ENCODE measurements around the gene NTHL1. TPM values are rescaled to one million over a fixed set of nuclear protein-coding genes. Genes with fewer than 3 reads are reported as not detected.

The NTHL1 gene
- total RNA-seq, 1 experiment from 2014 or later, result 51.6 TPM

GRCh38 chr16:2058420-2058819 is 10.8 kb upstream of the NTHL1 start:
- Histone ChIP-seq H3K36me3 (ENCODE audit: insufficient read depth, low read length, poor library complexity, severe bottlenecking) (no peaks in the 10 kb centered on the region), H3K9me3 (ENCODE audit: low read depth, low read length, poor library complexity, severe bottlenecking) (no peaks in the 10 kb centered on the region), H3K27ac (ENCODE audit: low read depth, low read length, poor library complexity, severe bottlenecking) (no peak overlapping the region), H3K27me3 (replicated peaks; ENCODE audit: insufficient read depth, low read depth, low read length, poor library complexity) (no peaks in the 10 kb centered on the region), H3K4me1 (ENCODE audit: insufficient read depth, low read length, poor library complexity, severe bottlenecking) (no peaks in the 10 kb centered on the region), H3K4me3 (ENCODE audit: low read depth, low read length, poor library complexity, severe bottlenecking) (no peak overlapping the region)
- ChIA-PET POLR2A (ENCODE audit: low non-redundant PET) (interaction anchor here (0.6 kb wide), 1 partner anchor 10 kb away, joined by 4 read pairs; no protein-coding TSS in a partner anchor), CTCF (no interaction called here)
- TF ChIP-seq CTCF (conservative IDR thresholded peaks at IDR 0.05; ENCODE audit: low read depth, low read length), result no peak
- no peak for TF ChIP-seq EZH2 (IDR thresholded peaks at IDR 0.05; ENCODE audit: borderline replicate concordance, low read depth, low read length, poor library complexity, severe bottlenecking)
- intact Hi-C loops (cut with micrococcal nuclease; ENCODE audit: unreplicated experiment), result no loop called here
- no peak for DNase-seq (ENCODE audit: low spot score)
- no TSS peak for BruUV-seq (replicated peaks)

GRCh38 chr16:2057438-2057837 is 9.8 kb upstream of the NTHL1 start:
- H3K27ac ChIP-seq (ENCODE audit: low read depth, low read length, poor library complexity, severe bottlenecking), result no peak overlapping the region
- BruUV-seq (replicated peaks), result no TSS peak
- peaks cover under 1% of the 10 kb centered on the region for H3K36me3 ChIP-seq (ENCODE audit: insufficient read depth, low read length, poor library complexity, severe bottlenecking)
- POLR2A ChIA-PET (ENCODE audit: low non-redundant PET), result no interaction called here
- no peak overlapping the region for H3K4me3 ChIP-seq (ENCODE audit: low read depth, low read length, poor library complexity, severe bottlenecking)
- DNase-seq (ENCODE audit: low spot score), result no peak
- no peaks in the 10 kb centered on the region for H3K4me1 ChIP-seq (ENCODE audit: insufficient read depth, low read length, poor library complexity, severe bottlenecking)
- H3K9me3 ChIP-seq (ENCODE audit: low read depth, low read length, poor library complexity, severe bottlenecking), result no peaks in the 10 kb centered on the region
- TF ChIP-seq EZH2 (IDR thresholded peaks at IDR 0.05; ENCODE audit: borderline replicate concordance, low read depth, low read length, poor library complexity, severe bottlenecking) (no peak), CTCF (conservative IDR thresholded peaks at IDR 0.05; ENCODE audit: low read depth, low read length) (no peak)
- intact Hi-C loops (cut with micrococcal nuclease; ENCODE audit: unreplicated experiment), result no loop called here
- no peaks in the 10 kb centered on the region for H3K27me3 ChIP-seq (replicated peaks; ENCODE audit: insufficient read depth, low read depth, low read length, poor library complexity)
- CTCF ChIA-PET, result no interaction called here

DNA sequence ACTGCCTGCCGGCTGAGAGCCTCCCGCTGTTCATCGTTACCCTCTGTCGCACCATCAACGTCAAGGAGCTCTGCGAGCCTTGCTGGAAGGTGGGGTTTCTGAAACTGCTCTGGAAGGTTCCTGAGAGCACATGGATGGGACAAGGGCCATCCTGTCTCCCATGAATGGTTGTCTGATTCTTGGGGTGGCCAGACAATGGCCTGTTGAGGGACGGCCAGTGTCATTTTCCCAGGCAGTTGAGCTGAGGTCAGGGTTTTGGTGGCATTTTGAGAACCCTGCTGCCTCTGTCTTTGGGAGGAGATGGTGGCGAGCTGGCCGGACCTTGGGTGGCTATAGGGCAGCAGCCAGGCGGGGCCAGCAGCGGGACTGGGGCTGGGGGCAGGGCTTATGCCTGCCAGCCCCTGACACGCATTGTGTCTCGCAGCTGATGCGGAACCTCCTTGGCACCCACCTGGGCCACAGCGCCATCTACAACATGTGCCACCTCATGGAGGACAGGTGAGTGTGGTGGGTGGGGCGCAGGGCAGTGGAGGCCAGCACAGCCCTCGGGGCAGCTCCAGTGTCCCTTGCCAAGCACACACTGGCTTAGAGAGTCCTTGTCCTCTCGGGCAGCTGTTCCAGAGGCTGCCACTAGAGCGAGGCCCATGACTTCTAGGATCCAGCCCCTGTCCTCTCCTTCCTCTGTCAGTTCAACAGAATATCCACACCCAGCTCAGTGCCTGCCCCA is 9.2 kb upstream of the NTHL1 start:
- no peaks in the 10 kb centered on the region for H3K9me3 ChIP-seq (ENCODE audit: low read depth, low read length, poor library complexity, severe bottlenecking)
- ChIA-PET POLR2A (ENCODE audit: low non-redundant PET) (no interaction called here), CTCF (interaction anchor here (0.6 to 1.3 kb wide), 3 partner anchors 34 to 94 kb away, joined by 3 to 6 read pairs (median 5); no protein-coding TSS in a partner anchor)
- no peak overlapping the region for H3K4me3 ChIP-seq (ENCODE audit: low read depth, low read length, poor library complexity, severe bottlenecking)
- TF ChIP-seq EZH2 (IDR thresholded peaks at IDR 0.05; ENCODE audit: borderline replicate concordance, low read depth, low read length, poor library complexity, severe bottlenecking), result no peak
- TF ChIP-seq CTCF (conservative IDR thresholded peaks at IDR 0.05; ENCODE audit: low read depth, low read length), result no peak
- BruUV-seq (replicated peaks), result no TSS peak
- H3K4me1 ChIP-seq (ENCODE audit: insufficient read depth, low read length, poor library complexity, severe bottlenecking), result no peaks in the 10 kb centered on the region
- DNase-seq (ENCODE audit: low spot score), result no peak
- no peak overlapping the region for H3K27ac ChIP-seq (ENCODE audit: low read depth, low read length, poor library complexity, severe bottlenecking)
- H3K36me3 ChIP-seq (ENCODE audit: insufficient read depth, low read length, poor library complexity, severe bottlenecking), result peaks cover 5% of the 10 kb centered on the region
- intact Hi-C loops (cut with micrococcal nuclease; ENCODE audit: unreplicated experiment), result no loop called here
- H3K27me3 ChIP-seq (replicated peaks; ENCODE audit: insufficient read depth, low read depth, low read length, poor library complexity), result no peaks in the 10 kb centered on the region
